ES-I3 (cell line): ENCODE results near the gene LDB2.

ENCODE experiments used
- H3K36me3 ChIP-seq: 2 replicates; pipeline ENCODE4 v1.6.1; 2013; ENCODE audit warnings: mild to moderate bottlenecking, low read length, control low read depth, moderate library complexity; ENCODE audit not compliant: insufficient read depth
- H3K4me1 ChIP-seq: 2 replicates; pipeline ENCODE4 v1.6.1; 2013; ENCODE audit warnings: mild to moderate bottlenecking, control low read depth, low read length; ENCODE audit not compliant: insufficient read depth
- H3K9ac ChIP-seq: 2 replicates; pipeline ENCODE4 v1.6.1; 2013; ENCODE audit warnings: low read depth, mild to moderate bottlenecking, low read length, moderate library complexity
- H3K9me3 ChIP-seq: 2 replicates; pipeline ENCODE4 v1.6.1; 2013; ENCODE audit warnings: mild to moderate bottlenecking, low read length, moderate library complexity; ENCODE audit not compliant: control insufficient read depth, insufficient read depth

The LDB2 gene

GRCh38 chr4:16462656-16463055 is 435.8 kb downstream of the LDB2 start:
- Histone ChIP-seq H3K4me1 (no peaks in the 10 kb centered on the region), H3K9me3 (no peaks in the 10 kb centered on the region), H3K9ac (no peak overlapping the region), H3K36me3 (no peaks in the 10 kb centered on the region)

GRCh38 chr4:16461362-16461761 is 437.1 kb downstream of the LDB2 start:
- Histone ChIP-seq H3K9me3 (no peaks in the 10 kb centered on the region), H3K4me1 (no peaks in the 10 kb centered on the region), H3K9ac (no peak overlapping the region), H3K36me3 (no peaks in the 10 kb centered on the region)

DNA sequence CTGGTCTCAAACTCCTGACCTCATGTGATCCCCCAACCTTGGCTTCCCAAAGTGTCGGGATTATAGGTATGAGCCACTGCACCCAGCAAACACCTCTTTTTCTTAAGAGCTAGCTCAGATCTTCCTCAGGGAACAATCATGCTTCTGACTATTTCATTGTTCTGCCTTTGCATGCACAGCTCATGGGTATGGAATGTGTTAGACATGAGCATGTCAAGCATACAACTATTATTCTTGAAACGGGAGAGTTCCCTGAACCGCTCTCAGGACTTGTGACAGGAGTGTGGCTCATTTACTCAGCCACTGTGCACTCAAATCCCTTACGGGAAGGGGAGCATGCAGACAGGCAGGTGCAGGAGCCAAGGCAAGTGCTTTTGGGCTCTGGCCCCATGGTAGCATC is 440.5 kb downstream of the LDB2 start:
- H3K36me3 ChIP-seq: no peaks in the 10 kb centered on the region
- H3K9ac ChIP-seq: no peak overlapping the region
- no peaks in the 10 kb centered on the region for H3K4me1 ChIP-seq
- H3K9me3 ChIP-seq: no peaks in the 10 kb centered on the region; the same call in 1 of the 2 replicates
